SKM-1 (cell line): ENCODE results near the gene KLF8.
"Not testable (repeated sequence)": the region's sequence is repeated elsewhere in the genome, so short reads cannot be mapped to it uniquely, and the experiment has no call there.

Source experiments
- DNase-seq: peaks from one replicate; lab custom pipeline; 2025; ENCODE audit not compliant: unreplicated experiment; lab: John Stamatoyannopoulos, UW

The KLF8 gene

GRCh38 chrX:56232221-56233082 lies at the start of gene KLF8:
TSS of gene KLF8 (plus strand) at chrX:56232356. CDS start at chrX:56233335, 979 bp downstream.
- no peak for DNase-seq

GRCh38 chrX:56206945-56207344 lies 25.2 kb upstream of the KLF8 start:
- DNase-seq: not testable (repeated sequence)

DNA sequence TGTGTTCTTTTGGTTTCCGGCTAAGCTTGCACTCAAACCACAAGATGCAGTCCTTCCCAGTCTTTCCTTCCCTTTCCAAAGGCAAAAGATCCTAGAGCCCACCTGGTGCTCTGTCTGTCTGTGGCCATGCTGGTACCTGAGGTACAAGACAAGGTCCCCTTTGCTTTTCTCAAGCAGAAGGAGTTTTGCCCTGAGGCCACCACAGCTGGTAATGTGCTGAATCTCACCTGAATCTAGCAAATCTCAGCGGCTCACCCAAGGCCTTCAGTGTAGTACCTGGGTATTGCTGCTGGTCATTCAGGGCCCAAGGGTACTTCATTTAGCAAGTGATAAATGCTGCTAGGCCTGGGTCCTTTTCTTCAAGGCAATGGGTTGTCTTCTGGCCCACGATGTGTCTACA lies 20.5 kb upstream of the KLF8 start:
- DNase-seq: no peak

DNA sequence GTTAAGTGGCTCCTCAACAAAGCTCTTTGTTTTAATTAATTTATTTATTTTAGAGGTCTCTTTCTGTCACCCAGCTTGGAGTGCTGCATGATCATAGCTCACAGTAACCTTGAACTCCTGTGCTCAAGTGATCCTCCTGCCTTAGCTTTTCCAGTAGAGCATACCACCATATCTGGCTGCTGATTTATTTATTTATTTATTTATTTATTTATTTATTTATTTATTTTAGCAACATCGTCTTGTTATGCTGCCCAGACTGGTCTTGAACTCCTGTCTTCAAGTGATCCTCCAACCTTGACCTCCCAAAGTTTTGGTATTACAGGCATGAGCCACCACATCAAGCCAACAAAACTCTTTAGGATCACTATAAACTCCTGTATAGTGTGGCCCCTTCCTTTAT lies 15.8 kb upstream of the KLF8 start:
- DNase-seq: no peak

DNA sequence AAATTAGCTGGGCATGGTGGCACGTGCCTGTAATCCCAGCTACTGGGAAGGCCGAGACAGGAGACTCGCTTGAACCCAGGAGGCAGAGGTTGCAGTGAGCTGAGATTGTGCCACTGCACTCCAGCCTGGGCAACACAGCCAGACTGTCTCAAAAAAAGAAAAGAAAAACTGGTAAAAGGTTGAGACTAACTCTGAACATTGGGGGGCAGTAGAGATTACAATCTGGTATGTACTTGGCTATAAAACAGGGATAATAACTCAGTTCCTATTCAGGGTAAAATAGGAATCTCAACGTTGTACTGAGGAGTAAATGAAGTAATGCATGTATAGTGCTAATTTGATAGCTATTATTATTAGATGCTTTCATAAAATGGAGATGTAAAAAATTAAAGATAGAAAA lies 12.5 kb upstream of the KLF8 start:
- no peak for DNase-seq

- DNase-seq: no peak
Observed at GRCh38 chrX:56221101-56221500, 11.1 kb upstream of the KLF8 start.

GRCh38 chrX:56222473-56223000 lies 9.6 kb upstream of the KLF8 start:
- DNase-seq: no peak

GRCh38 chrX:56226980-56227379 lies 5.2 kb upstream of the KLF8 start:
- DNase-seq: no peak

GRCh38 chrX:56228914-56229313 lies 3.2 kb upstream of the KLF8 start:
- no peak for DNase-seq

DNA sequence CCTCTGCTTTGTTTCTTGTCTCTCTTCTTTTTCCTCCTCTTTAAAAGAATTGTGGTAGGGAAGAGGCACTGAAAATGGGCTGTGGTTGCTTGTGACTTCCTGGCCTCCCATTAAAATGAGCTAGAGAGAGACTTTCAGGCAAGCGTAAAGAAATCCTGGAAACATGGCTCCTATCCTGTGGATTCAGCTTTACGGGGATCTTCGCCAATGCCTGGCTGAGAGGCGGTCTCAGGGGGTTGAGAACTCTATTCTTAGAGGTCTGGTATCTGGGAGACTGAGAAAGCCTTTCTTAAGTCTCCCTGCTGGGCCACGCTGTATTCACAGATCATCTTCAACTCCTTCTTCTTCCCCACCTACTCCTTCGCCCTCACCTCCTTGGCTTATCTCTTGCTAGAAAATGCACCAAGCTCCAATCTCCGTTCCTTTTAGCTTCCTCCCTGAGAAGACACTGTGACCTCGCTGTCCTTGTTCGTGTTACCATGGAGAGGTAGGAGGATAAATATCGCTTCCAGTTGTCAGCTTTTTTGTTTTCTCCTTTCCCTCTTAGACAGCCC lies 542 bp upstream of the KLF8 start:
- no peak for DNase-seq

DNA sequence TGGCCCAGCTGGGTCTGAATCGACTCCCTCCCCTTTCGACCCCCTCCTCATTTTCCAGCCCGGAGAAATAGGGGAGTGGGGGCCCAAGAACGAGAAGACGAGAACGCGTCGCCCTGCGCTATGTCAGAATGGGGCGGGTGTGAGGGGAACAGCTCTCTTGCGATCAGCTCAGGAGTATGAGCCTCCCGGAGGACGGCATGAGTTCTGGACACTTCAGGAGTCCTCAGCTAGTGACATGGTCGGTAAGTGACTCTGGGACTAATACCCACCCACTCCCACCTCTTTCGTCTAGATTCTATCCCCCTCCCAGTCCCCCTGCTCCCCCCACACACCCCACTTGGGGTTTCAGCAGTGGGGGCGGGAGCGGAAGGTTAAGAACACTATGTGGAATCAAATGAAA lies 944 bp downstream of the KLF8 start:
- no peak for DNase-seq

GRCh38 chrX:56233682-56234081 lies 1.5 kb downstream of the KLF8 start:
- DNase-seq: no peak

DNA sequence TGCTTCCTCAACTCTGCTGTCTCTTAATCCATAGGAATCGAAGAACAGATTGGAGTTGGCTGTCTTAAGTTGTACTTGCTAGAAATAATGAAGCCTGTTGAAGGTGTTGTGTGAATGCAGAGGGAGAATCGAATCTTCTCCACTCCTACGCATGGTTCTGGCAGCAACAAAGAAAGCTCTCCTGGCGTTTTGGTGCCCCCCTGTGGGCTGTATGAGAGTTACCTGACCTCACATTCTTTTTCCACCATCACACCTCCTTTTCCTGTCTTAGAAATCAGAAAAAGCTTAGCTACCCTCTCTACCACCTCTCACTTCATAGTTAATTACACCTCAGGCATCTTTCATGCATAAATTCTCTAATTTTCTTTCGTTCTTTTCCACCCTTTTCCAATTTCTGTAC lies 16.3 kb downstream of the KLF8 start:
- no peak for DNase-seq

- DNase-seq: no peak
Observed at GRCh38 chrX:56253832-56254703, 21.9 kb downstream of the KLF8 start.

GRCh38 chrX:56268888-56269287 lies 36.7 kb downstream of the KLF8 start:
- DNase-seq: no peak

- no peak for DNase-seq
Observed at GRCh38 chrX:56278692-56279091, 46.5 kb downstream of the KLF8 start.

DNA sequence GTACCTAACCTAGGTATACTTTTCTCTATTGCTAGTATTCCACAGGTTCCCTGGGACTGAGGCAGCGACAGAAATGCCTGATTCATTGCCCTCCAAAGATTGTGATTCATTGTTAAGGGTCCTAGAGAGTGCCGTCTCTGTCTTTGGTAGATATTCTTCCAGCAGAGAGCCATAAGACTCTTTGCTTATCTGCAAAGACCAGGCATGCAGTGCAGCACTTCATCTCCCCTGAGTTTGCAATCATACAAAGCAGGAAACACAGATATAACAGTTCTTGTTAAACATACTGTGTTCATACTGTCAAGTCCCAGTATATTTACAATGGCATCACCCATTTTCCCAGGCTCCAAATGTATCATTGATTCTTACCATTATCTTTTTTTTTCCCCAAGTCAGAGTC lies 47.7 kb downstream of the KLF8 start:
- DNase-seq: no peak

DNA sequence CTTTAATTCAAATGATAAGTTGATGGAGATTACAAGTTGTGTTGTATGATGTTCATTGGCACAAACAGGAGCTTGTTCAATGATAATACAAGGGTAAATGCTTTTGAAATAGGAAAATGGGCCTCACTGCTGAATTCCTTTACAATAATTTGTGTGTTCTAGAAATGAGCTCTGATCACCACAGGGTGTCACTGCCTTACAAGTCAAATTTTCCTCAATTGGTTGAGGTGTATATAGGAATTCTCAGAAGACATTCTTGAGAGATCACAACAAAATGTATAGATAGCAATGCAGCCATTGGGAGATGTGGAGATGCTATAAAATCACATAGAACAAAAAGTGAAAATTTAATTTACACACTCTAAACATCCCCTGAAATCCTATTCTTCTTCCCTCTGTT lies 49.6 kb downstream of the KLF8 start:
- no peak for DNase-seq

GRCh38 chrX:56284269-56284668 lies 52.1 kb downstream of the KLF8 start:
- DNase-seq: no peak

GRCh38 chrX:56288608-56289007 lies 56.5 kb downstream of the KLF8 start:
- no peak for DNase-seq

GRCh38 chrX:56289449-56289848 lies 57.3 kb downstream of the KLF8 start:
- no peak for DNase-seq

GRCh38 chrX:56308726-56309125 lies 76.6 kb downstream of the KLF8 start:
- no peak for DNase-seq
